ENCODE data around the gene PRKCZ. TPM values are rescaled to one million over a fixed set of nuclear protein-coding genes. Genes with fewer than 3 reads are reported as not detected.

PRKCZ gene
- total and polyA plus RNA-seq, 9 of the 15 experiments (the other 6 are each of a cell fraction or from before 2014, with no cell fraction given): 0.07 to 3.1 (median 1.3) TPM

- in situ Hi-C loops (cut with MboI) (no loop called here), intact Hi-C loops (cut with micrococcal nuclease) (no loop called here)
- Histone ChIP-seq H4K20me1 (replicated peaks; ENCODE audit: control insufficient read depth, insufficient read depth, low read length) (peaks cover 15% of the 10 kb centered on the region), H3K4me1 (replicated peaks in 1 of 2; ENCODE audit: control insufficient read depth in 2 of 2, insufficient read depth in 2 of 2, low read length in 2 of 2) (peaks cover 0 to 26% of the 10 kb centered on the region in 2 experiments; a peak in 1 of 5 replicates), H3K9ac (ENCODE audit: insufficient read depth in 1 of 2, low read depth in 2 of 2, low read length in 2 of 2) (no peak overlapping the region), H3K9me3 (replicated peaks; ENCODE audit: control insufficient read depth, insufficient read depth, low read depth, low read length) (no peaks in the 10 kb centered on the region), H3K9me1 (ENCODE audit: control insufficient read depth, insufficient read depth, low read length) (no peaks in the 10 kb centered on the region), H2AFZ (ENCODE audit: low read depth, low read length) (no peak overlapping the region), H3K79me2 (ENCODE audit: control insufficient read depth, insufficient read depth, low read length) (no peaks in the 10 kb centered on the region), H3K36me3 (ENCODE audit: control insufficient read depth, insufficient read depth, low read length) (no peaks in the 10 kb centered on the region), H3K4me3 (no peak overlapping the region), H3K4me2 (ENCODE audit: insufficient read depth, low read length) (no peak overlapping the region), H3K27me3 (ENCODE audit: control insufficient read depth in 2 of 2, insufficient read depth in 2 of 2, low read length in 2 of 2) (peaks cover 74 to 97% of the 10 kb centered on the region in 2 experiments), H3K27ac (ENCODE audit: extremely low read depth, low read depth, low read length) (no peak overlapping the region)
- DNase-seq (ENCODE audit: extremely low read depth in 1 of 4, low spot score in 3 of 4) (no peak), ATAC-seq (no peak), FAIRE-seq (no peak)
- CTCF ChIA-PET (ENCODE audit: low intra/inter-chr PET ratio): no interaction called here
- TF ChIP-seq SMAD3 (CRISPR knock-in tag; conservative IDR thresholded peaks at IDR 0.05) (no peak), EZH2 (IDR thresholded peaks at IDR 0.05; ENCODE audit: borderline replicate concordance, low read depth, low read length) (no peak), U2AF1 (optimal IDR thresholded peaks at IDR 0.05; ENCODE audit: low read depth, low read length) (no peak), SFPQ (IDR thresholded peaks at IDR 0.05; ENCODE audit: low read depth, low read length) (no peak), THRAP3 (IDR thresholded peaks at IDR 0.05; ENCODE audit: borderline replicate concordance) (no peak), SUPT5H (IDR thresholded peaks at IDR 0.05) (no peak), ZNF354B (CRISPR knock-in tag; IDR thresholded peaks at IDR 0.05) (no peak), C11orf30 (IDR thresholded peaks at IDR 0.05; ENCODE audit: low read depth) (no peak), ARID3B (CRISPR knock-in tag; IDR thresholded peaks at IDR 0.05; ENCODE audit: borderline replicate concordance) (no peak), TRIM28 (IDR thresholded peaks at IDR 0.05) (no peak)
- POLR2A ChIA-PET: interaction anchor here (0.8 kb wide), 1 partner anchor 30 kb away, joined by 3 read pairs; the partner anchor contains the start of gene CFAP74
- BruUV-seq (replicated peaks): no TSS peak
- 1% methylated on average over 12 of the region's 13 CpGs for WGBS (ENCODE audit: insufficient coverage, low coverage, missing lambda C conversion rate)
Observed at GRCh38 chr1:2033165-2033564, 17.0 kb upstream of the PRKCZ start.
